H1 (cell line): Measurements from ENCODE around the gene CHD6. TPM values are rescaled to one million over a fixed set of nuclear protein-coding genes. Genes with fewer than 3 reads are reported as not detected.

ENCODE experiments used
- CTCF ChIA-PET: fragments of 300-600 bp; sonication (Branson Sonifier 250); formaldehyde crosslinking; loops from one replicate; lab custom pipeline; 2021; ENCODE audit not compliant: partially characterized antibody; lab: Charles Lee
- POLR2A ChIA-PET: fragments of 300-600 bp; sonication (Branson Sonifier 250); formaldehyde crosslinking; loops from one replicate; lab custom pipeline; 2021; ENCODE audit warnings: inconsistent platforms; ENCODE audit not compliant: partially characterized antibody; lab: Charles Lee
- DNase-seq, 2 experiments: peaks; one replicate each; pipeline versions ENCODE4 v3.0.0 to v3.0.0-alpha.2; 2010 to 2022; ENCODE audit warnings: low spot score in 2 of 2, low read depth in 1 of 2, mixed read lengths in 1 of 2
- FAIRE-seq: peaks from 2 replicates; lab custom pipeline; 2011; peaks lifted over from hg19 to GRCh38; lab: Jason Lieb, UNC
- H2AFZ ChIP-seq: 2 replicates; pipeline ENCODE4 v1.8.1; 2012; ENCODE audit warnings: low read length, inconsistent platforms
- H2AK5ac ChIP-seq: 2 replicates; pipeline ENCODE4 v1.6.1; 2013; ENCODE audit warnings: low read depth, low read length
- H2BK120ac ChIP-seq: replicated peaks from 2 replicates; pipeline ENCODE3; 2013; ENCODE audit warnings: low read depth, low read length, inconsistent platforms
- H2BK12ac ChIP-seq: 2 replicates; pipeline ENCODE4 v1.6.1; 2013; ENCODE audit warnings: low read depth, low read length
- H2BK15ac ChIP-seq: 2 replicates; pipeline ENCODE4 v1.6.1; 2013; ENCODE audit warnings: low read length
- H2BK20ac ChIP-seq: 2 replicates; pipeline ENCODE4 v1.6.1; 2013; ENCODE audit warnings: low read length
- H2BK5ac ChIP-seq: 2 replicates; pipeline ENCODE4 v1.6.1; 2013; ENCODE audit warnings: low read depth, low read length
- H3K14ac ChIP-seq: 2 replicates; pipeline ENCODE4 v1.6.1; 2013; ENCODE audit warnings: inconsistent platforms; ENCODE audit not compliant: insufficient read length
- H3K18ac ChIP-seq: 2 replicates; pipeline ENCODE4 v1.6.1; 2013; ENCODE audit warnings: low read length; ENCODE audit errors: extremely low read depth
- H3K23ac ChIP-seq: 2 replicates; pipeline ENCODE4 v1.6.1; 2013; ENCODE audit warnings: inconsistent platforms; ENCODE audit not compliant: insufficient read length
- H3K23me2 ChIP-seq: 2 replicates; pipeline ENCODE4 v1.6.1; 2013; ENCODE audit warnings: low read depth, low read length
- H3K27ac ChIP-seq: 2 replicates; pipeline ENCODE4 v1.6.1; 2011; ENCODE audit warnings: low read depth, low read length, inconsistent platforms
- H3K27me3 ChIP-seq, 4 experiments: replicated peaks in 1 of 4; 1 replicate in 1 of 4; 2 replicates in 3 of 4; pipeline versions ENCODE4 v1.6.1 to v1.8.1; 2011 to 2013; ENCODE audit warnings: low read length in 3 of 4, mild to moderate bottlenecking in 3 of 4, inconsistent platforms in 2 of 4, mixed read lengths in 2 of 4, moderate library complexity in 1 of 4; ENCODE audit not compliant: control insufficient read depth in 3 of 4, insufficient read depth in 3 of 4; ENCODE audit errors: extremely low read depth in 1 of 4
- H3K36me3 ChIP-seq, 4 experiments: 2 replicates each; pipeline versions ENCODE4 v1.6.1 to v1.8.1; 2011 to 2013; ENCODE audit warnings: mild to moderate bottlenecking in 4 of 4, low read length in 3 of 4, moderate library complexity in 2 of 4, control low read depth in 1 of 4, inconsistent platforms in 1 of 4; ENCODE audit not compliant: insufficient read depth in 4 of 4, control insufficient read depth in 2 of 4
- H3K4ac ChIP-seq: replicated peaks from 2 replicates; pipeline ENCODE3; 2013; ENCODE audit warnings: low read length, low read depth, mixed read lengths, inconsistent platforms; ENCODE audit not compliant: insufficient read length
- H3K4me1 ChIP-seq, 4 experiments: replicated peaks in 1 of 4; 1 replicate in 1 of 4; 2 replicates in 3 of 4; pipeline versions ENCODE4 v1.6.1 to v1.8.1; 2011 to 2013; ENCODE audit warnings: low read length in 3 of 4, inconsistent platforms in 2 of 4, mixed read lengths in 1 of 4; ENCODE audit not compliant: insufficient read depth in 4 of 4, control insufficient read depth in 3 of 4
- H3K4me2 ChIP-seq, 2 experiments: 2 replicates each; pipeline versions ENCODE4 v1.6.1 to v1.8.1; 2011 to 2013; ENCODE audit warnings: low read depth in 2 of 2, low read length in 2 of 2, control low read depth in 1 of 2, inconsistent platforms in 1 of 2, mild to moderate bottlenecking in 1 of 2; ENCODE audit not compliant: insufficient read depth in 1 of 2
- H3K4me3 ChIP-seq, 4 experiments: fragments of 200-600, 300-600 bp in 1 of 4; sonication (generic), shearing (Covaris generic), sonication (Bioruptor Twin) in 1 of 4; 2 replicates each; pipeline versions ENCODE4 v1.5.1 to v1.8.1; 2011 to 2016; ENCODE audit warnings: low read length in 4 of 4, low read depth in 3 of 4, control low read depth in 2 of 4, inconsistent platforms in 2 of 4, mild to moderate bottlenecking in 2 of 4, mixed read lengths in 1 of 4, moderate library complexity in 1 of 4; ENCODE audit not compliant: insufficient read depth in 2 of 4; ENCODE audit errors: extremely low read depth in 1 of 4
- H3K56ac ChIP-seq: replicated peaks from 2 replicates; pipeline ENCODE3; 2013; ENCODE audit warnings: low read depth, mild to moderate bottlenecking, mixed read lengths, low read length, inconsistent platforms; ENCODE audit not compliant: insufficient read length
- H3K79me1 ChIP-seq: 2 replicates; pipeline ENCODE4 v1.6.1; 2013; ENCODE audit warnings: low read depth, low read length, control low read depth
- H3K79me2 ChIP-seq, 2 experiments: 2 replicates each; pipeline versions ENCODE4 v1.6.1 to v1.8.1; 2012 to 2013; ENCODE audit warnings: low read length in 2 of 2, mild to moderate bottlenecking in 2 of 2, inconsistent platforms in 1 of 2; ENCODE audit not compliant: insufficient read depth in 2 of 2, control insufficient read depth in 1 of 2
- H3K9ac ChIP-seq, 4 experiments: replicated peaks in 1 of 4; 1 replicate in 1 of 4; 2 replicates in 3 of 4; pipeline versions ENCODE4 v1.6.1 to v1.8.1; 2011 to 2013; ENCODE audit warnings: low read depth in 3 of 4, low read length in 3 of 4, control low read depth in 2 of 4, mild to moderate bottlenecking in 2 of 4, moderate library complexity in 2 of 4, inconsistent platforms in 1 of 4; ENCODE audit errors: extremely low read depth in 1 of 4
- H3K9me3 ChIP-seq, 2 experiments: 2 replicates each; pipeline versions ENCODE4 v1.6.1 to v1.8.1; 2012 to 2013; ENCODE audit warnings: mild to moderate bottlenecking in 2 of 2, moderate library complexity in 2 of 2, control low read depth in 1 of 2, inconsistent platforms in 1 of 2, low read depth in 1 of 2, low read length in 1 of 2, mixed read lengths in 1 of 2; ENCODE audit not compliant: insufficient read depth in 2 of 2
- H4K20me1 ChIP-seq, 2 experiments: replicated peaks in 1 of 2; 2 replicates each; pipeline versions ENCODE3 to v1.8.1; 2011 to 2013; ENCODE audit warnings: inconsistent platforms in 2 of 2, low read length in 2 of 2, mild to moderate bottlenecking in 1 of 2; ENCODE audit not compliant: insufficient read depth in 2 of 2, control insufficient read depth in 1 of 2
- H4K5ac ChIP-seq: 2 replicates; pipeline ENCODE4 v1.6.1; 2013; ENCODE audit warnings: low read length, low read depth, mixed read lengths, inconsistent platforms; ENCODE audit not compliant: insufficient read length
- H4K8ac ChIP-seq: 2 replicates; pipeline ENCODE4 v1.8.0; 2013; ENCODE audit warnings: mild to moderate bottlenecking, moderate library complexity, low read length, inconsistent platforms; ENCODE audit not compliant: insufficient read depth; ENCODE audit errors: extremely low read depth
- H4K91ac ChIP-seq: replicated peaks from 2 replicates; pipeline ENCODE3; 2013; ENCODE audit warnings: low read length, mixed read lengths, inconsistent platforms; ENCODE audit not compliant: insufficient read length
- JUND ChIP-seq: IDR thresholded peaks from 2 replicates; pipeline ENCODE4 v1.6.1; 2011; ENCODE audit warnings: mild to moderate bottlenecking, improper control_type of control experiment, low read length
- RXRA ChIP-seq: IDR thresholded peaks from 2 replicates; pipeline ENCODE4 v1.6.1; 2011; ENCODE audit warnings: low read depth, mild to moderate bottlenecking, low read length, moderate library complexity; ENCODE audit not compliant: insufficient read depth
- SIRT6 ChIP-seq: IDR thresholded peaks from one replicate; pipeline ENCODE4 v1.7.1; 2012; ENCODE audit warnings: low read length, inconsistent platforms
- SUZ12 ChIP-seq: fragments of 200-600 bp; sonication (generic); IDR thresholded peaks from 2 replicates; pipeline ENCODE4 v1.6.1; 2012; ENCODE audit warnings: mild to moderate bottlenecking, inconsistent platforms, low read length, moderate library complexity, mixed read lengths
- TCF12 ChIP-seq: IDR thresholded peaks from 2 replicates; pipeline ENCODE4 v1.6.1; 2011; ENCODE audit warnings: low read depth, mild to moderate bottlenecking, low read length
- polyA plus RNA-seq, 7 experiments: library from polyadenylated mRNA; depleted of rRNA in 3 of 7; stranded (reverse) in 5 of 7; unstranded in 2 of 7; fragments of >200 nt in 5 of 7; fragments of 200-250 nt in 2 of 7; gene quantifications; 1 replicate in 5 of 7; 2 replicates in 1 of 7; 4 replicates in 1 of 7; pipeline versions ENCODE4 v1.2.1 to v1.2.3, GENCODE V29; 2011 to 2013; ENCODE audit warnings: missing spikeins in 2 of 7, mixed read lengths in 2 of 7
- total RNA-seq: library from RNA; stranded (reverse); fragmentation: NEBNext Ultra II Directional; extraction: Animal tissue kit (Norgen Biotek cat#: 25700); gene quantifications from 2 replicates; pipeline ENCODE4 v1.2.1, GENCODE V29; 2021

Gene CHD6
- total and polyA plus RNA-seq, 2 of the 8 experiments (the other 6 are each of a cell fraction or from before 2014, with no cell fraction given) = 11.1 to 62.9 TPM

DNA sequence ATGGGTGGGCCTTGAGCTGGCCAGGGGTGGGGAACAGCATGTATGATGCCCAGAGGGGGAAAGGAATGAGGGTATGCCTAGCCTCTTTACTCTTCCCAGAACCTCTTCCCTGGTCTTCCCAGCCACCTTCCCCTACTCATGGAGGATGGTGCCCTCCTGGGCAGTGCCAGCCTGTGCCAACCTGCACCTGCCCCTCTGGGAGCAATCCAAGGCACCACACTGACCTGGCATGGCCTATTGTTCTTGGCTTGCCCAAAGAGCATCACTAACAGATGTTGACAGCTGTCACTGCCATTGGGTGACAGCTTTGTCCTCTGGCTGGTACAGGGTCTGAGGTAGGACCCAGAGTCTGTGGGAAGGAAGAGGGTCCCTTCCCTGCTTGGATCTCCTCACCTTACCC, 264.6 kb downstream of the CHD6 start:
- no peak for TF ChIP-seq SUZ12
- TF ChIP-seq TCF12 = no peak
- no peak for TF ChIP-seq JUND
- no peak for TF ChIP-seq SIRT6
- TF ChIP-seq RXRA = no peak
- ChIA-PET CTCF (interaction anchor here (1.0 to 2.3 kb wide), 9 partner anchors 9 to 181 kb away, joined by 3 to 14 read pairs (median 3); no protein-coding TSS in a partner anchor), POLR2A (no interaction called here)
- H3K79me1 ChIP-seq = no peaks in the 10 kb centered on the region
- H3K79me2 ChIP-seq = no peaks in the 10 kb centered on the region
- DNase-seq (no peak), FAIRE-seq (no peak)
- no peaks in the 10 kb centered on the region for H3K36me3 ChIP-seq
- no peak overlapping the region for H3K27ac ChIP-seq
- no peak overlapping the region for H2BK15ac ChIP-seq
- no peak overlapping the region for H3K4me3 ChIP-seq
- no peak overlapping the region for H2AFZ ChIP-seq
- peaks cover 0 to 1% of the 10 kb centered on the region in 2 experiments for H4K20me1 ChIP-seq
- H2AK5ac ChIP-seq = no peak overlapping the region
- H4K5ac ChIP-seq = no peak overlapping the region
- no peaks in the 10 kb centered on the region; the same call in 1 of the 2 replicates for H3K23me2 ChIP-seq
- H3K27me3 ChIP-seq = no peaks in the 10 kb centered on the region
- H3K14ac ChIP-seq = no peak overlapping the region
- no peak overlapping the region for H4K91ac ChIP-seq
- no peaks in the 10 kb centered on the region for H3K9me3 ChIP-seq
- H3K9ac ChIP-seq = no peak overlapping the region
- no peak overlapping the region for H4K8ac ChIP-seq
- no peak overlapping the region for H3K23ac ChIP-seq
- no peak overlapping the region; the same call in 1 of the 2 replicates for H2BK12ac ChIP-seq
- H3K4me2 ChIP-seq = no peak overlapping the region
- no peaks in the 10 kb centered on the region for H3K4me1 ChIP-seq
- H3K56ac ChIP-seq = no peak overlapping the region
- no peak overlapping the region for H2BK120ac ChIP-seq
- no peak overlapping the region for H3K18ac ChIP-seq
- H2BK5ac ChIP-seq = no peak overlapping the region
- H3K4ac ChIP-seq = no peak overlapping the region
- H2BK20ac ChIP-seq = no peak overlapping the region
